Tibial nerve (tissue), 4 donors: Measurements from ENCODE around the gene PURB. TPM values are rescaled to one million over a fixed set of nuclear protein-coding genes. Genes with fewer than 3 reads are reported as not detected.
"Not testable (repeated sequence)": the region's sequence is repeated elsewhere in the genome, so short reads cannot be mapped to it uniquely, and the experiment has no call there.

Source experiments
- DNase-seq, 2 donors: peaks; one replicate each; pipeline ENCODE4 v3.0.0-alpha.2; 2019; ENCODE audit warnings: low spot score in 2 of 2
- H3K27ac ChIP-seq, 4 donors: fragments of 200-600 bp; sonication (generic) in 3 of 4; one replicate each; pipeline ENCODE4 v1.5.1; 2017 to 2019; ENCODE audit warnings: mild to moderate bottlenecking in 1 of 4
- H3K27me3 ChIP-seq, 2 donors: fragments of 200-600 bp; sonication (generic) in 1 of 2; one replicate each; pipeline versions ENCODE4 v1.5.1 to v1.6.0; 2017 to 2019
- H3K36me3 ChIP-seq, 3 donors: fragments of 200-600 bp; sonication (generic); one replicate each; pipeline ENCODE4 v1.5.1; 2018 to 2019
- H3K4me1 ChIP-seq, 4 donors: fragments of 200-600 bp; sonication (generic) in 3 of 4; one replicate each; pipeline ENCODE4 v1.5.1; 2017 to 2019
- H3K4me3 ChIP-seq, 4 donors: fragments of 200-600 bp; sonication (generic) in 3 of 4; one replicate each; pipeline ENCODE4 v1.5.1; 2017 to 2019; ENCODE audit warnings: mild to moderate bottlenecking in 1 of 4, moderate library complexity in 1 of 4
- H3K9me3 ChIP-seq, 4 donors: fragments of 200-600 bp; sonication (generic) in 3 of 4; one replicate each; pipeline ENCODE4 v1.5.1; 2017 to 2019
- CTCF ChIP-seq, 5 experiments: fragments of 200-600 bp in 3 of 5; fragments of 450-650 bp in 2 of 5; sonication (generic) in 3 of 5; IDR thresholded peaks; one replicate each; pipeline ENCODE4 v1.5.1; 2016 to 2019; ENCODE audit warnings: antibody characterized with exemption in 5 of 5, mild to moderate bottlenecking in 3 of 5, moderate library complexity in 2 of 5
- EP300 ChIP-seq, 2 donors: sonication (generic); formaldehyde crosslinking; IDR thresholded peaks; one replicate each; pipeline ENCODE4 v1.6.1; 2017; ENCODE audit warnings: antibody characterized with exemption in 2 of 2, mild to moderate bottlenecking in 1 of 2
- POLR2A ChIP-seq, 2 donors: fragments of 450-650 bp; IDR thresholded peaks; one replicate each; pipeline ENCODE4 v1.6.1; 2017; ENCODE audit warnings: antibody characterized with exemption in 2 of 2, mild to moderate bottlenecking in 2 of 2, moderate library complexity in 2 of 2
- WGBS, 2 donors: methylation state at CpG; one replicate each; pipeline ENCODE4 v1.1.5; 2018; 5-methylcytosine and 5-hydroxymethylcytosine counted together
- total RNA-seq, 4 donors: library from RNA; depleted of rRNA; stranded (reverse); fragments of >200 nt; gene quantifications; one replicate each; pipeline ENCODE4 v1.1.0, GENCODE V29; 2016

Gene PURB
- total RNA-seq, 4 donors from 2014 or later, result 20.0 to 26.4 (median 23.3) TPM

GRCh38 chr7:44876393-44876792 is 8.9 kb downstream of the PURB start:
- no peak for TF ChIP-seq CTCF (IDR thresholded peaks at IDR 0.05)
- no peak for TF ChIP-seq EP300 (IDR thresholded peaks at IDR 0.05)
- TF ChIP-seq POLR2A (IDR thresholded peaks at IDR 0.05), result no peak
- 82 to 84% methylated on average over 4 of the region's 4 CpGs for WGBS, 2 donors

GRCh38 chr7:44875241-44875640 is 10.1 kb downstream of the PURB start:
- H3K36me3 ChIP-seq, result peaks cover 0 to 19% (median 0%) of the 10 kb centered on the region in 3 donors
- no peak for TF ChIP-seq EP300 (IDR thresholded peaks at IDR 0.05)
- no peak for TF ChIP-seq POLR2A (IDR thresholded peaks at IDR 0.05)
- TF ChIP-seq CTCF (IDR thresholded peaks at IDR 0.05), result no peak
- H3K27me3 ChIP-seq, result no peaks in the 10 kb centered on the region
- DNase-seq, result no peak
- H3K4me3 ChIP-seq, result no peak overlapping the region
- no peaks in the 10 kb centered on the region for H3K9me3 ChIP-seq
- no peak overlapping the region for H3K27ac ChIP-seq
- WGBS, 2 donors, result 73 to 74% methylated on average over 11 of the region's 11 CpGs
- peaks cover 0 to 33% (median 11%) of the 10 kb centered on the region in 4 donors for H3K4me1 ChIP-seq

More at GRCh38 chr7:44876393-44876792, 8.9 kb downstream of the PURB start:
- peaks cover 0 to 44% (median 22%) of the 10 kb centered on the region in 4 donors for H3K4me1 ChIP-seq
- H3K36me3 ChIP-seq, result peaks cover 0 to 19% (median 0%) of the 10 kb centered on the region in 3 donors
- no peaks in the 10 kb centered on the region for H3K27me3 ChIP-seq
- no peaks in the 10 kb centered on the region for H3K9me3 ChIP-seq
- H3K27ac ChIP-seq, result no peak overlapping the region
- DNase-seq, result no peak
- no peak overlapping the region for H3K4me3 ChIP-seq

GRCh38 chr7:44872787-44873186 is 12.5 kb downstream of the PURB start:
- DNase-seq, result no peak
- Histone ChIP-seq H3K4me3 (no peak overlapping the region), H3K36me3 (peaks cover 0 to 5% (median 0%) of the 10 kb centered on the region in 3 donors), H3K4me1 (peaks cover 0 to 10% (median 0%) of the 10 kb centered on the region in 4 donors), H3K27me3 (no peaks in the 10 kb centered on the region), H3K27ac (no peak overlapping the region), H3K9me3 (no peaks in the 10 kb centered on the region)
- WGBS, 2 donors, result 93 to 94% methylated on average over 1 of the region's 1 CpG
- TF ChIP-seq EP300 (IDR thresholded peaks at IDR 0.05) (no peak), CTCF (IDR thresholded peaks at IDR 0.05) (no peak), POLR2A (IDR thresholded peaks at IDR 0.05) (no peak)

- 92 to 98% methylated on average over 11 to 22 of the region's 23 CpGs for WGBS, 2 donors
- not testable (repeated sequence) for H3K4me3 ChIP-seq, DNase-seq, H3K27ac ChIP-seq, H3K27me3 ChIP-seq, H3K36me3 ChIP-seq, H3K9me3 ChIP-seq
- H3K4me1 ChIP-seq, result peaks cover 0 to 10% (median 0%) of the 10 kb centered on the region in 4 donors
These were observed 13.4 kb downstream of the PURB start for GRCh38 chr7:44871918-44872317.

GRCh38 chr7:44870780-44871179 is 14.6 kb downstream of the PURB start:
- H3K9me3 ChIP-seq, H3K27ac ChIP-seq, H3K4me3 ChIP-seq, DNase-seq, H3K27me3 ChIP-seq, H3K4me1 ChIP-seq, H3K36me3 ChIP-seq: not testable (repeated sequence)
- WGBS, 2 donors, result 92 to 95% methylated on average over 15 to 25 of the region's 29 CpGs

- DNase-seq, H3K27me3 ChIP-seq, H3K36me3 ChIP-seq, H3K9me3 ChIP-seq, H3K4me1 ChIP-seq, H3K4me3 ChIP-seq, H3K27ac ChIP-seq: not testable (repeated sequence)
- 70 to 84% methylated on average over 3 of the region's 3 CpGs for WGBS, 2 donors
These were observed 15.0 kb downstream of the PURB start for GRCh38 chr7:44870336-44870735.
